ENCODE measurements around the gene OR5K2.

Gene OR5K2

GRCh38 chr3:98497381-98497780 is at the start of gene OR5K2:
OR5K2 (plus strand) TSS chr3:98497681; CDS start chr3:98497681, 0 bp downstream.
- no peak for DNase-seq

GRCh38 chr3:98449606-98450193 is 47.8 kb upstream of the OR5K2 start:
- DNase-seq: no peak

GRCh38 chr3:98450372-98450771 is 47.1 kb upstream of the OR5K2 start:
- no peak for DNase-seq

- no peak for DNase-seq
Measured at GRCh38 chr3:98453827-98454226, 43.7 kb upstream of the OR5K2 start.

GRCh38 chr3:98454929-98455328 is 42.6 kb upstream of the OR5K2 start:
- DNase-seq: no peak

GRCh38 chr3:98457543-98457942 is 39.9 kb upstream of the OR5K2 start:
- no peak for DNase-seq

GRCh38 chr3:98460220-98460619 is 37.3 kb upstream of the OR5K2 start:
- no peak for DNase-seq

GRCh38 chr3:98462901-98463300 is 34.6 kb upstream of the OR5K2 start, which contains the start of gene OR5K1:
OR5K1 (plus strand) TSS chr3:98463201; CDS start chr3:98469577, 6,376 bp downstream.
- no peak for DNase-seq

GRCh38 chr3:98482717-98483482 is 14.6 kb upstream of the OR5K2 start:
- peak; percentile 9 for DNase-seq

- no peak for DNase-seq
Measured at GRCh38 chr3:98483626-98484025, 13.9 kb upstream of the OR5K2 start.

- no peak for DNase-seq
Measured at GRCh38 chr3:98500019-98500418, 2.5 kb downstream of the OR5K2 start.

- DNase-seq: no peak
Measured at GRCh38 chr3:98501270-98501669, 3.8 kb downstream of the OR5K2 start.

GRCh38 chr3:98501863-98502576 is 4.5 kb downstream of the OR5K2 start:
- DNase-seq: no peak

- DNase-seq: no peak
Measured at GRCh38 chr3:98504539-98504938, 7.1 kb downstream of the OR5K2 start.

GRCh38 chr3:98508582-98508981 is 11.1 kb downstream of the OR5K2 start:
- DNase-seq: no peak

- DNase-seq: no peak
Measured at GRCh38 chr3:98512576-98512975, 15.1 kb downstream of the OR5K2 start.

- no peak for DNase-seq
Measured at GRCh38 chr3:98513091-98513511, 15.6 kb downstream of the OR5K2 start.

- no peak for DNase-seq
Measured at GRCh38 chr3:98513736-98514135, 16.3 kb downstream of the OR5K2 start.

- no peak for DNase-seq
Measured at GRCh38 chr3:98514948-98515347, 17.5 kb downstream of the OR5K2 start.

GRCh38 chr3:98518816-98519215 is 21.3 kb downstream of the OR5K2 start:
- no peak for DNase-seq

- no peak for DNase-seq
Measured at GRCh38 chr3:98519351-98519750, 21.9 kb downstream of the OR5K2 start.

- DNase-seq: peak; percentile 66
Measured at GRCh38 chr3:98521897-98522543, 24.5 kb downstream of the OR5K2 start.

- DNase-seq: peak; percentile 97
Measured at GRCh38 chr3:98522544-98523281, 25.2 kb downstream of the OR5K2 start, which contains the start of gene CLDND1. CLDND1 (minus strand) TSS chr3:98522902; CDS start chr3:98521424, 1,478 bp downstream.

All from hematopoietic multipotent progenitor cell treated with erythropoietin and hydrocortisone succinate and interleukin-3 and kit ligand, for 8 days (in vitro differentiated cells).